ENCODE data around the gene NEK6.

NEK6 gene

GRCh38 chr9:124323904-124324303, 66.2 kb downstream of the NEK6 start:
- TF ChIP-seq MAX (IDR thresholded peaks at IDR 0.05; ENCODE audit: low read depth, low read length) = no peak
- no peak for TF ChIP-seq POLR2A (IDR thresholded peaks at IDR 0.05; ENCODE audit: extremely low read depth, insufficient read length)
- TF ChIP-seq, protein P1, sequence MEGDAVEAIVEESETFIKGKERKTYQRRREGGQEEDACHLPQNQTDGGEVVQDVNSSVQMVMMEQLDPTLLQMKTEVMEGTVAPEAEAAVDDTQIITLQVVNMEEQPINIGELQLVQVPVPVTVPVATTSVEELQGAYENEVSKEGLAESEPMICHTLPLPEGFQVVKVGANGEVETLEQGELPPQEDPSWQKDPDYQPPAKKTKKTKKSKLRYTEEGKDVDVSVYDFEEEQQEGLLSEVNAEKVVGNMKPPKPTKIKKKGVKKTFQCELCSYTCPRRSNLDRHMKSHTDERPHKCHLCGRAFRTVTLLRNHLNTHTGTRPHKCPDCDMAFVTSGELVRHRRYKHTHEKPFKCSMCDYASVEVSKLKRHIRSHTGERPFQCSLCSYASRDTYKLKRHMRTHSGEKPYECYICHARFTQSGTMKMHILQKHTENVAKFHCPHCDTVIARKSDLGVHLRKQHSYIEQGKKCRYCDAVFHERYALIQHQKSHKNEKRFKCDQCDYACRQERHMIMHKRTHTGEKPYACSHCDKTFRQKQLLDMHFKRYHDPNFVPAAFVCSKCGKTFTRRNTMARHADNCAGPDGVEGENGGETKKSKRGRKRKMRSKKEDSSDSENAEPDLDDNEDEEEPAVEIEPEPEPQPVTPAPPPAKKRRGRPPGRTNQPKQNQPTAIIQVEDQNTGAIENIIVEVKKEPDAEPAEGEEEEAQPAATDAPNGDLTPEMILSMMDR (IDR thresholded peaks at IDR 0.05; ENCODE audit: low read depth, low read length) = no peak
- no peak for TF ChIP-seq MYC (IDR thresholded peaks at IDR 0.05; ENCODE audit: low read depth, low read length)
- no peak for DNase-seq (ENCODE audit: low read depth)
- no peak overlapping the region for H3K4me3 ChIP-seq (ENCODE audit: low read depth, low read length)

DNA sequence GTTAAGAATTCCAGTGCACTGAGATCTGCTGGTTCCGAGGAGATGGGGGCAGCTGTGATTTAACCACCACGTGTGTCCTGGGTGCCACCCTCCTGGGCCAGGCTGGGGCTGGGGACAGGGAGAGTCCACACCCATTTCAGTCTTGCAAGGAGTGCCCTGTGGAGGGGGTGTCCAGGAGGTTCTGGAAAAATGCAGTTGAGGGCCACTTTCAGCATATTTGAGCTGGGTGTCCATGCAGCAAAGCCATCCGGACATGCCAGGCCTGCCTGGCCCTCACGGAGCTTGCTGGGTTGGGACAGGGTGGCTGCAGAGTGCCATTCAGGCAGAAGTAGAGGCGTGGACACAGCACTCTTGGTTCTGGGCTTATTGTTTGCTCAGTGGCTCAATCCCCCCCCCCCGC, 68.1 kb downstream of the NEK6 start:
- TF ChIP-seq MYC (IDR thresholded peaks at IDR 0.05; ENCODE audit: low read depth, low read length) (no peak), POLR2A (IDR thresholded peaks at IDR 0.05; ENCODE audit: extremely low read depth, insufficient read length) (no peak), MAX (IDR thresholded peaks at IDR 0.05; ENCODE audit: low read depth, low read length) (no peak)
- TF ChIP-seq, protein P1 (IDR thresholded peaks at IDR 0.05; ENCODE audit: low read depth, low read length) = no peak
- DNase-seq (ENCODE audit: low read depth) = no peak

DNA sequence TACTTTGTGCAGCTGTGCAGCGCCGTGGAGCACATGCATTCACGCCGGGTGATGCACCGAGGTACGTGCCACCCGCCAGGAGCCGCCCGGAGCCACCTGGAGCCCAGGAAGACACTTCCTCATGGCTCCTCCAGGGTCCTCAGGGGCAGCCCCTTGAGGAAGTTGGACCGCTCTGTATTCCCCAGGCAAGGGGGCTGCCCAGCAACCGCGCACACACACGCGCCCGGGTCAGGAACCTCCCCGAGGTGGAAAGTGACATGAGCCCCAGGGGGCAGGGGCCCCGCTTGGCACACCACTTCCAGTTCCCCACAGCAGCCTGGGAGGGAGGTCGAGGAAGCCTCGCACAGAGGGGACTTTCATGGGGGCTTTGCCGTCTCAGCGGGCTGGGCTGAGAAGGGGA, 68.6 kb downstream of the NEK6 start:
- H3K4me3 ChIP-seq (ENCODE audit: low read depth, low read length) = no peak overlapping the region
- no peak for DNase-seq (ENCODE audit: low read depth)
- TF ChIP-seq MYC (IDR thresholded peaks at IDR 0.05; ENCODE audit: low read depth, low read length) (no peak), POLR2A (IDR thresholded peaks at IDR 0.05; ENCODE audit: extremely low read depth, insufficient read length) (no peak), MAX (IDR thresholded peaks at IDR 0.05; ENCODE audit: low read depth, low read length) (no peak)
- TF ChIP-seq, protein P1 (IDR thresholded peaks at IDR 0.05; ENCODE audit: low read depth, low read length) = no peak

More for the DNA sequence above, 68.1 kb downstream of the NEK6 start:
- no peak overlapping the region for H3K4me3 ChIP-seq (ENCODE audit: low read depth, low read length)

DNA sequence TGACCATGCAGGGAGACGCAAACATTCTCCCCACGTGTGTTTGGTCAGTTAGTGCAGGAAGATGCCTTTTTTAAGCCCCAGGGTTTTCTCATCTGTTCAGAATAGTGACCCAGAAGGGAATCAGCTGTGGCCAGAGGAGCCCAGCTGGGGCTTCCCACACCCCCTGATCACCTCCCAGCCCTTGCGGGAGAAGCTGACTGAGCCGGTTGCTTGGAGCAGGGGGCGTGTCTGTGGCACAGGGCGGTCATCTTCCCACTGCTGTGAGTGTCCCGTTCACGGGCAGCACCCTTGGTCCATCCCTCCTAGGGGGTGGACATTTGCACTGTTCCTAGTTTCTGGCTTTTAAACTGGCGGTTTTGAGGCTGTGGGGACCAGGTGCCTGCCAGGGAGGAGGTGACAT, 69.7 kb downstream of the NEK6 start:
- TF ChIP-seq POLR2A (IDR thresholded peaks at IDR 0.05; ENCODE audit: extremely low read depth, insufficient read length) (no peak), MYC (IDR thresholded peaks at IDR 0.05; ENCODE audit: low read depth, low read length) (no peak), MAX (IDR thresholded peaks at IDR 0.05; ENCODE audit: low read depth, low read length) (no peak)
- TF ChIP-seq, protein P1 (IDR thresholded peaks at IDR 0.05; ENCODE audit: low read depth, low read length) = no peak
- no peak overlapping the region for H3K4me3 ChIP-seq (ENCODE audit: low read depth, low read length)
- DNase-seq (ENCODE audit: low read depth) = no peak

- H3K4me3 ChIP-seq (ENCODE audit: low read depth, low read length) = no peak overlapping the region
- TF ChIP-seq MAX (IDR thresholded peaks at IDR 0.05; ENCODE audit: low read depth, low read length) (no peak), POLR2A (IDR thresholded peaks at IDR 0.05; ENCODE audit: extremely low read depth, insufficient read length) (no peak), MYC (IDR thresholded peaks at IDR 0.05; ENCODE audit: low read depth, low read length) (no peak)
- TF ChIP-seq, protein P1 (IDR thresholded peaks at IDR 0.05; ENCODE audit: low read depth, low read length) = no peak
- no peak for DNase-seq (ENCODE audit: low read depth)
Observed at GRCh38 chr9:124328285-124328684, 70.5 kb downstream of the NEK6 start.

Data from NB4 (cell line).